Amygdala (tissue), 56 donors: ENCODE results near the gene BHLHE40.

Experiments used
- DNase-seq, 56 donors: peaks; one replicate each; lab custom pipeline; 2025; lab: John Stamatoyannopoulos, UW

Gene BHLHE40

GRCh38 chr3:4996771-4997291 is 17.6 kb downstream of the BHLHE40 start:
- DNase-seq = no peak

GRCh38 chr3:4997946-4998345 is 18.7 kb downstream of the BHLHE40 start:
- no peak for DNase-seq

GRCh38 chr3:4999531-5000184 is 20.4 kb downstream of the BHLHE40 start:
- DNase-seq = no peak

GRCh38 chr3:5001135-5001534 is 21.9 kb downstream of the BHLHE40 start:
- DNase-seq = no peak

- DNase-seq = no peak
Observed at GRCh38 chr3:5001805-5002173, 22.6 kb downstream of the BHLHE40 start.

GRCh38 chr3:5002174-5002870 is 23.1 kb downstream of the BHLHE40 start:
- no peak for DNase-seq

GRCh38 chr3:5002871-5003247 is 23.6 kb downstream of the BHLHE40 start:
- no peak for DNase-seq

- no peak for DNase-seq
Observed at GRCh38 chr3:5004319-5005152, 25.3 kb downstream of the BHLHE40 start.

GRCh38 chr3:5005367-5005766 is 26.1 kb downstream of the BHLHE40 start:
- DNase-seq = no peak

- DNase-seq = no peak
Observed at GRCh38 chr3:5006755-5007202, 27.5 kb downstream of the BHLHE40 start.

GRCh38 chr3:5007873-5008272 is 28.6 kb downstream of the BHLHE40 start:
- no peak for DNase-seq

GRCh38 chr3:5009506-5010109 is 30.4 kb downstream of the BHLHE40 start:
- DNase-seq = no peak

- no peak for DNase-seq
Observed at GRCh38 chr3:5010140-5010539, 30.9 kb downstream of the BHLHE40 start.

GRCh38 chr3:5010706-5011554 is 31.7 kb downstream of the BHLHE40 start:
- DNase-seq = no peak

- DNase-seq = no peak
Observed at GRCh38 chr3:5011555-5012256, 32.5 kb downstream of the BHLHE40 start.

GRCh38 chr3:5012367-5012766 is 33.1 kb downstream of the BHLHE40 start:
- no peak for DNase-seq

- DNase-seq = no peak
Observed at GRCh38 chr3:5013021-5013906, 34.0 kb downstream of the BHLHE40 start.

- no peak for DNase-seq
Observed at GRCh38 chr3:5014391-5014790, 35.2 kb downstream of the BHLHE40 start.
